Stimulated activated CD8-positive, alpha-beta memory T cell treated with anti-CD3 and anti-CD28 coated beads, Interleukin-15, amount 100 ng/mL, for 4 hours (primary cell): ENCODE data around the gene OR10A6.

Source experiments
- DNase-seq, 2 donors: peaks; one replicate each; pipeline ENCODE4 v3.0.0-alpha.2; 2020; ENCODE audit warnings: low read depth in 2 of 2

The OR10A6 gene

DNA sequence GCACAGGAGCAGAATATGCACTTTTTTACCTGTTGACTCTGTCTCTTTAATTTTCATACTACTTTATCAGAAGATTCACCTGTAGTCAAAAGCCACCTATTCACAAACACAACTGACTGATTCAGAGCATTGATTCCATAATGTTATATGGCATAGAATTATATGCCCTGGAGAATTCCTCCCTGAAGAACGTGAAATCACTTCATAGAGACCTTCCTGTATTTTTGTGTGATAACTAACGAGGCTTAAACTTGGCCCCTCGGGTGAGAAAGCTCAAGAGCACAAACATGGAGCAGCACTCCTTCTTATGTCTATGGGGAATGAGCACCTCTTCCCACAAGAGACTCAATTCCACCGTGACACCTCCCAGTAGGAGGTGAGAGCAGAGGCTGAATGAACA is at the start of gene OR10A6:
TSS of gene OR10A6 (minus strand) at position 101 of the 400 bp plus-strand sequence. CDS start 2,606 bp downstream, outside the sequence.
- no peak for DNase-seq

GRCh38 chr11:7977232-7977917 is 46.3 kb upstream of the OR10A6 start:
- no peak for DNase-seq

DNA sequence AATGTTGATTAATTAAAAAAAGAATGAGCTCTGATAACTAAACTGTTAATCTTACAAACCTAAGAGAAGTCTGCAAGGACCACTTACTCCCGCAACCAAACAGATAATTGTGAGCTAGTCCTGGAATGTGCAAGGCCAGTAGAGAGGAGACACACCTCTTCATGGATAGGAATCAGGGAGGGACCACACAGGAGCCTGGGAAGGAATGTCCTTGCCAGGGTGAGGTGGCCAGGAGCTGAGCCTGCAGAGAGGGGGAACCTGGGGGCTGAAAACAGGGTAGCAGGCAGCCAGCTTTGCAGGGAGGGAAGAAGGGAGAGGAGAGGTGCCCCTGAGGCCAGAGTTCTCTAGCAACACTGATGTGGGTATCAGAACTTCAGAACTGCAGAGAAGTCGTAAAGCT is 43.6 kb upstream of the OR10A6 start:
- no peak for DNase-seq

DNA sequence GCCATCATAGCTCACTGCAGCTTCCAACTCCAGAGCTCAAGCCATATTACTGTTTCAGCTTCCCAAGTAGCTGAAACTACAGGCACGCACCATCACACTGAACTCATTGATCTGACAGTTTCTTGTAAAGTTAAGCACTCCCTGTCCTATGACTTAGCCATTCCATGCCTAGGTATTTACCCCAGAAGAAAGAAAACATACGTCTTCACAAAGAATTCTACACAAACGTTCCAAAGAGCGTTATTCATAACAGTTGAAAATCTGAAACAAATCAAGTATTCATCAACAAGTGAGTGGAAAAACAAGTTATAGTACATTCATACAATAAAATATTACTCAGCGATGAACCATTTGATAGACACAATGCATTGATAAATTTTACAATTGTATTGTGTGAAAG is 41.9 kb upstream of the OR10A6 start:
- DNase-seq, result no peak

- DNase-seq, result no peak
These were observed 40.8 kb upstream of the OR10A6 start for GRCh38 chr11:7971846-7972245.

GRCh38 chr11:7969756-7970646 is 38.9 kb upstream of the OR10A6 start:
- no peak for DNase-seq

DNA sequence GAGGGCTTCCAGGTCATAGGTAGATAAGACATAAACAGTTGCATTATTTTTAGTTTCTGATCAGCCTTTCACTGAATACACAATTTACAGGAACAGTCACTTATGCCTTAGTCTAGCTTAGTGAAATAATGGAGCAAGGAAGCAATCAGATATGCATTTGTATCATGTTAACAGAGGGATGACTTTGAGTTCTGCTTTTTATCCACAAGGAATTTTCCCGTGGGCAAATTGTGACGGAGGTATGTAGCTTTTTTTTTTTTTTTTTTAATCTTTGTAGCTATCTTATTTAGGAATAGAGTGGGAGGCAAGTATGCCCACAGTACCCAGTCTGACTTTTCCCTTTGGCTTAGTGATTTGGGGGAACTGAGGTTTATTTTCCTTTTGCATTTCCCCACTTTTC is 37.6 kb upstream of the OR10A6 start:
- DNase-seq, result no peak

GRCh38 chr11:7967826-7968225 is 36.8 kb upstream of the OR10A6 start:
- DNase-seq, result no peak

DNA sequence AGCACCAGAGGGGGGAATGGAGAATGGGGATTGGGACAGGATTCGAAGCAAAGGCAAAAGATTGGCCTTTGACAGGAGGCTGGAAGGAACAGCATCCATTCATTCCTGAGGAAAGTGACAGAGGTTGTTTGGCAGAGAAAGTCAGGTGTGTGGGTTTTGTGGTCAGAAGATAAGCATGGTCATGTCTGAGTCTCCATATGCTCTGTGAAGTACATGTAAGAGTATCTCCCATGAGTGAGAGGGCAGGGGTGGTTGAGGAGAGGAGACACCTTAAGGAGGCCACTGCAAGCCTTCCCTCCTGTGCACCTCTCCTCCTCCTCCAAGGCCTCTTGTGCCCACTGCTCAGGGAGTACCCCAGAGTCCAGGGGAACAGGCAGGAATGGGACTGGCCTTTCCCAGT is 36.0 kb upstream of the OR10A6 start:
- DNase-seq, result no peak

GRCh38 chr11:7965386-7965785 is 34.3 kb upstream of the OR10A6 start, which contains the start of gene NLRP10:
NLRP10 (minus strand) TSS chr11:7965447; CDS start chr11:7963495, 1,952 bp downstream.
- no peak for DNase-seq

- no peak for DNase-seq
These were observed 33.8 kb upstream of the OR10A6 start for GRCh38 chr11:7964873-7965272.

GRCh38 chr11:7964261-7964660 is 33.2 kb upstream of the OR10A6 start:
- no peak for DNase-seq

- DNase-seq, result no peak
These were observed 24.1 kb upstream of the OR10A6 start for GRCh38 chr11:7955191-7955590.

GRCh38 chr11:7949934-7950333 is 18.9 kb upstream of the OR10A6 start:
- no peak for DNase-seq

DNA sequence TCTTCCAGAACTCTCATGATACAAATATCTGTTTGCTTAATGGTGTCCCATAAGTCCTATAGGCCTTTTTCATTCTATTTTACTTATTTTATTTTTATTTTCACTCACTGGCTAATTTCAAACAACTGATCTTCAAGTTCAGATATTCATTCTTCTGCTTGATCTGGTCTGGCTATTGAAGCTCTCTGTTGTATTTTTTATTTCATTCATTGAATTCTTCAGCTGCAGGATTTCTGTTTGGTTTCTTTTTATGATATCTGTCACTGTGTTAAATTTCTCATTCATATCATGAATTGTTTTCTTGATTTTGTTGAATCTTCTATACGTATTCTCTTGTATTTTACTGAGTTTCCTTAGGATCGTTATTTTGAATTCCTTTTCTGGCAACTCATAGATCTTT is 13.1 kb upstream of the OR10A6 start:
- DNase-seq, result no peak

- no peak for DNase-seq
These were observed 10.5 kb upstream of the OR10A6 start, which contains the start of gene OR10A3 for GRCh38 chr11:7941608-7942007. OR10A3 (minus strand) TSS chr11:7941708; CDS start chr11:7939520, 2,188 bp downstream.

GRCh38 chr11:7941146-7941545 is 10.1 kb upstream of the OR10A6 start:
- DNase-seq, result no peak

- no peak for DNase-seq
These were observed 5.5 kb upstream of the OR10A6 start for GRCh38 chr11:7936615-7937014.

- no peak for DNase-seq
These were observed 3.4 kb downstream of the OR10A6 start for GRCh38 chr11:7927635-7928034.

DNA sequence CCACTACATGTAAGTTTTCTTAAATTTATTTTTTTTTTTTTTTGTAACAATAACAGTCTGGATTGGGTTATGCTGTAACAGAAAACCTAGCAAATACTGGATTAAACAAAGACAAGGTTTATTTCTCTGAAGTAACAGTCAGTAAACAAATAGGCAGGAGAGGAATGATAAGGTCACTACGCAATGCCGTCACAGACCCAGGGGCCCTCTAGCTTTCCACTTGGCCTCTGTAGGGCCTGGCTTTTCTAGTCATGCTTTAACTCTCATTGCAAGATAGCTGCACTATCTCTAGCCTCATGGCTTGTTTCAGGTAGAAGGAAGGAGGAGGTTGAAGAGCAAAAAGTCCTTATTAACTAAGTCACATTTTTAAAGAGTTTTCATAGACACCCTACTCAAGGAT is 6.5 kb downstream of the OR10A6 start:
- no peak for DNase-seq

DNA sequence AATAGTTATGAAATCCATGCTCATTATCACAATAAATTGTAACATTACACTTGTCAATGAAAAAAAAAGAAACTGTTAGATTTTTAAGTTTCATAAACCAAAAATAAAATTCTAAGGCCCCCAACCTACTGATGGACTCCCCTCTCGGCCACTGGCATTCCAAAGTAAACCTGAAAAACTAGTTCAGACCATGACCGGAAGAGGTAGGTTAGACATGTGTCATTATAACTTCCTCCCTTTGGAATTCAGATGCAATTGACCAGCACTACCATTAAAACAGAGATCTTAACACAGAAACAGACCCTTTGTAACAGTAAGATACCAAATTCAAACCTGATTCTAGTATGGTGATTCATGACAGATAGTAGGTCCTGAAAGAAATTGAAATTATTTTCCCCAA is 12.9 kb downstream of the OR10A6 start:
- DNase-seq, result no peak

DNA sequence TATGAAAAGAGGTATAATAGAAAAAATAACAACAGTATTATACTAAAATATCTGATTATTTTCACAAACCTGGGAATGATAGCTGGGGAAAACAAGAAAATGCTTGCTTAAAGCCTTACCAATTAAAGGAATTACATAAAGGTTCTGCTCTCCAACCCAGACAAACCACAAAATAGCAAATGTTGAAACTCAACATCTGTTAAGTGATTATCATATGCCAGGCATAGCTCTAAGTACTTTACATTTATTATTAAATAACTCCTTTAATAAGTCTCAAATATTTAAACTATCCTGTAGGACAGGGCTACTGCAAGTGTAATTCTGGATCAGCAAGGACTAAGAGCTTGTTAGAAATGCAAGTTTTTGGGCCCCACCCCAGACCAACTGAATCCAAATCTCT is 20.1 kb downstream of the OR10A6 start:
- no peak for DNase-seq

DNA sequence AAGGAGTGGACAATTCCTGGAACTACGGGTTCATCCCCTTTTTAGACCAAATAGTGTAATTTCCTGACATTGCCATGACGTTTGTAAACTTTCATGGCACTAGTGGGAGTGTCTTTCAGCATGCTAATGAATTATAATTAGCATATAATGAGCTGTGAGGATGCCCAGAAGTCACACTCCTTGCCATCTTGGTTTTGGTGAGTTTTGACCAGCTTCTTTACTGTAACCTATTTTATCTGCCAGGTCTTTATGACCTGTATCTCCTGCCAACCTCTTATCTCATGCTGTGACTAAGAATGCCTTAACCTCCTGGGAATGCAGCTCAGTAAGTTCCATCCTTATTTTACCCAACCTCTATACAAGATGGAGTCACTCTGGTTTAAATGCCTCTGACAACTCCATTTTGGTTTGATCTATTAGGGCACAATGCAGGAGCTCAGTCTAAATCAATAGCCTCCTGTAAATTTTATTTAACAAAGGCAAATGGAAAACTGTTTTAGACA is 20.7 kb downstream of the OR10A6 start:
- no peak for DNase-seq
